Measurements from ENCODE around the gene INPP5A. TPM values are rescaled to one million over a fixed set of nuclear protein-coding genes. Genes with fewer than 3 reads are reported as not detected.

Gene INPP5A
- total RNA-seq, 3 donors from 2014 or later = 26.6 to 50.6 (median 38.7) TPM

DNA sequence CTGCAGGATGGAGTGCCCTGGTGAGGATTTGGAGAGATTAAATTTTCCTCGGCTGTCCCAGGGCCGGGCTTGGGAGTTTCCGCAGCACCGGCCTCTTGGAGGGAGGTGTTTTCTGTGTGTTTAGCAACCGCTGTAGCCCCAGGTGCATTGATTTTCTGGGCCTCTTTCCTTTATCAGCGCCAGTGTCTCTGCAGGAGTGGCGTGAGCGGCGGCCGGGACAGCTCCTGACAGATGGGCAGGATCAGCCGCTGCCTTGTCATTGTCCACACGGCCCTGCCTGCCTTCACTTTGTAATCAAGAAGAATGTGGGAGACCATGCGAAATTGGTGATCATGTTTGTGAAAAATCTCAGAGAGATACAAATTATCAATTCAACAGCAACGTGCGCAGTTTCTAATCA lies 216.0 kb downstream of the INPP5A start:
- H3K27ac ChIP-seq = no peak overlapping the region
- no peaks in the 10 kb centered on the region for H3K36me3 ChIP-seq
- intact Hi-C loops (cut with DNase I; ENCODE audit: low total_unique reads) = no loop called here
- no peaks in the 10 kb centered on the region for H3K9me3 ChIP-seq
- no peaks in the 10 kb centered on the region for H3K4me1 ChIP-seq
- H3K27me3 ChIP-seq = no peaks in the 10 kb centered on the region
- TF ChIP-seq, protein P1, sequence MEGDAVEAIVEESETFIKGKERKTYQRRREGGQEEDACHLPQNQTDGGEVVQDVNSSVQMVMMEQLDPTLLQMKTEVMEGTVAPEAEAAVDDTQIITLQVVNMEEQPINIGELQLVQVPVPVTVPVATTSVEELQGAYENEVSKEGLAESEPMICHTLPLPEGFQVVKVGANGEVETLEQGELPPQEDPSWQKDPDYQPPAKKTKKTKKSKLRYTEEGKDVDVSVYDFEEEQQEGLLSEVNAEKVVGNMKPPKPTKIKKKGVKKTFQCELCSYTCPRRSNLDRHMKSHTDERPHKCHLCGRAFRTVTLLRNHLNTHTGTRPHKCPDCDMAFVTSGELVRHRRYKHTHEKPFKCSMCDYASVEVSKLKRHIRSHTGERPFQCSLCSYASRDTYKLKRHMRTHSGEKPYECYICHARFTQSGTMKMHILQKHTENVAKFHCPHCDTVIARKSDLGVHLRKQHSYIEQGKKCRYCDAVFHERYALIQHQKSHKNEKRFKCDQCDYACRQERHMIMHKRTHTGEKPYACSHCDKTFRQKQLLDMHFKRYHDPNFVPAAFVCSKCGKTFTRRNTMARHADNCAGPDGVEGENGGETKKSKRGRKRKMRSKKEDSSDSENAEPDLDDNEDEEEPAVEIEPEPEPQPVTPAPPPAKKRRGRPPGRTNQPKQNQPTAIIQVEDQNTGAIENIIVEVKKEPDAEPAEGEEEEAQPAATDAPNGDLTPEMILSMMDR (IDR thresholded peaks at IDR 0.05) = no peak
- TF ChIP-seq POLR2AphosphoS5 (IDR thresholded peaks at IDR 0.05) (no peak), POLR2A (IDR thresholded peaks at IDR 0.05) (no peak)
- no peak for DNase-seq (ENCODE audit: low spot score in 2 of 2)
- no peak overlapping the region for H3K4me3 ChIP-seq

DNA sequence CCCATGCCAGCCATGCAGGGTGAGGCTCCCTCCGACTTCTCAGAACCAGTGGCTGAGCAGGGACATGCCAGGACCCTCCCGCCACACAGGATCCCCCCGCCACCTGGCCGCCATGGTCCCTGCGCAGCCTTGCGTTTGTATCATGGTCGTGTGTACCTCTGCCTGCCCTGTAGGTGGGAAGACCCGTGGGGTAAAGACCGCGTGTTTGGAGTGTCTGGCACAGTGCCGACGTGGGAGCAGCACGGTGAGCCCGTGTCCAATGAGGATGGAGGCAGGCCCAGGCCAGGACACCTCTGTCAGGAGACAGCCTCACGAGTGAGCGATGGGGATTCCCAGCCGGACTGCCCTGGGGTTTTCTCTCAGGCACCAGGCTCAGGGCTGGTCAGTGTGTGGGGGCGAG lies 216.5 kb downstream of the INPP5A start:
- H3K36me3 ChIP-seq = no peaks in the 10 kb centered on the region

DNA sequence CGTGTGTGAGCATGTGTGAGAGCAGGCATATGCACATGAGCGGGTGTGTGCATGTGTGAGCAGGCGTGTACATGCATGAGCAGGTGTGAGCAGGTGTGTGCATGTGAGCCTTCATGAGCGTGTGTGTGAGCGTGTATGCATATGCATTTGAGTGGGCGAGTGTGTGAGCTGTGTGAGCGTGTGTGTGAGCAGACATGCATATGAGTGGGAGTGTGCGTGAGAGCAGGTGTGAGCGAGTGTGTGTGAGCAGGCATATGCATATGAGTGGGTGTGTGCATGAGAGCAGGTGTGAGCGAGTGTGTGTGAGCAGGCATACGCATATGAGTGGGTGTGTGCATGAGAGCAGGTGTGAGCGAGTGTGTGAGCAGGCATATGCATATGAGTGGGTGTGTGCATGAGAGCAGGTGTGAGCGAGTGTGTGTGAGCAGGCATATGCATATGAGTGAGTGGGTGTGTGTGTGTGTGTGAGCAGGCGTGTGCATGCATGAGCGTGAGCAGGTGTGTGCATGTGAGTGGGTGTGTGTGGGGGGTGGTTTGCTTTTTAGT lies 217.7 kb downstream of the INPP5A start:
- intact Hi-C loops (cut with DNase I; ENCODE audit: low total_unique reads) = no loop called here
- Histone ChIP-seq H3K27me3 (no peaks in the 10 kb centered on the region), H3K4me1 (no peaks in the 10 kb centered on the region), H3K4me3 (no peak overlapping the region), H3K9me3 (no peaks in the 10 kb centered on the region), H3K27ac (no peak overlapping the region), H3K36me3 (no peaks in the 10 kb centered on the region)
- DNase-seq (ENCODE audit: low spot score in 2 of 2) = no peak
- TF ChIP-seq, protein P1 (IDR thresholded peaks at IDR 0.05) = no peak
- TF ChIP-seq POLR2AphosphoS5 (IDR thresholded peaks at IDR 0.05) (no peak), POLR2A (IDR thresholded peaks at IDR 0.05) (no peak)

More for the DNA sequence above, 216.5 kb downstream of the INPP5A start:
- Histone ChIP-seq H3K9me3 (no peaks in the 10 kb centered on the region), H3K4me1 (no peaks in the 10 kb centered on the region), H3K4me3 (no peak overlapping the region), H3K27me3 (no peaks in the 10 kb centered on the region), H3K27ac (no peak overlapping the region)
- TF ChIP-seq POLR2AphosphoS5 (IDR thresholded peaks at IDR 0.05) = no peak
- TF ChIP-seq, protein P1 (IDR thresholded peaks at IDR 0.05) = no peak
- TF ChIP-seq POLR2A (IDR thresholded peaks at IDR 0.05) = no peak
- intact Hi-C loops (cut with DNase I; ENCODE audit: low total_unique reads) = no loop called here
- no peak for DNase-seq (ENCODE audit: low spot score in 2 of 2)

DNA sequence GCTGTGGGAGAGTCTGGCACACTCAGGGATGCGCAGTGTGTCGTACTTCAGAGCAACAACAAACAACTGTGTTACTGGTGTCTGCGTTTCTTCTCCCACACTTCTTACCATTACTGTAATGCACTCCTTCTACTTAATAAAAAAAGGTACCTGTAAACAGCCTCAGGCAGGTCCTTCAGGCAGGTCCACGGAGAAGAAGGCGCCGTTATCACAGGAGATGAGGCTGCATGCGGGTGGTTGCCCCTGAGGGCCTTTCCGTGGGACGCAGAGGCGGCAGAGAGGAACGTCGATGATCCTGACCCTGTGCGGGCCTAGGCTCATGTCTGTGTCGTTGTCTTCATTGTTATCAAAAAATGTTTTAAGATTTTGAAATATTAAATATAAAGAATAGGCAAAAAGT lies 219.0 kb downstream of the INPP5A start:
- H3K36me3 ChIP-seq = no peaks in the 10 kb centered on the region
- H3K27me3 ChIP-seq = no peaks in the 10 kb centered on the region
- H3K4me3 ChIP-seq = no peak overlapping the region
- no peaks in the 10 kb centered on the region for H3K9me3 ChIP-seq
- DNase-seq (ENCODE audit: low spot score in 2 of 2) = no peak
- intact Hi-C loops (cut with DNase I; ENCODE audit: low total_unique reads) = no loop called here
- H3K27ac ChIP-seq = no peak overlapping the region
- no peaks in the 10 kb centered on the region for H3K4me1 ChIP-seq
- TF ChIP-seq, protein P1 (IDR thresholded peaks at IDR 0.05) = no peak
- TF ChIP-seq POLR2A (IDR thresholded peaks at IDR 0.05) (no peak), POLR2AphosphoS5 (IDR thresholded peaks at IDR 0.05) (no peak)

DNA sequence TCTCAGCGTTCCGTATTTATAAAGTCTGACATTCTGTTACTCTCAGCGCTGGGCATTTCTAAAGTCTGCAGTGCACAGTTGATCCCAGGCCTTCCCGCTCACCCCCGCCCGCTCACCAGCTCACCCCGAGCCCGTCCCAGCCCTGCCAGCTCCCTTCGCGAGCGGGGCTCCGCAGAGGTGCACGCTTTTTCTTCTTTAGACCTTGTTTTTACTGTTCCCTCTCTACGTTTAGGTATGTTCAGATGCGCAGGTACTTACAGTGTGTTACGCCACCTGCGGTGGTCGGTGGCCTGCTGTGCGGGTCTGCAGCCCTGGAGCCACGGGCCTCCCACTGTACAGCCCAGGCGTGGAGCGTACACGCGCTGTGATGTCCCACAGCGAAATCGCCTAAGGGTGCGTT lies 219.6 kb downstream of the INPP5A start:
- Histone ChIP-seq H3K4me1 (no peaks in the 10 kb centered on the region), H3K36me3 (no peaks in the 10 kb centered on the region), H3K4me3 (no peak overlapping the region), H3K9me3 (no peaks in the 10 kb centered on the region), H3K27ac (no peak overlapping the region), H3K27me3 (no peaks in the 10 kb centered on the region)
- no peak for DNase-seq (ENCODE audit: low spot score in 2 of 2)
- no peak for TF ChIP-seq POLR2AphosphoS5 (IDR thresholded peaks at IDR 0.05)
- TF ChIP-seq, protein P1 (IDR thresholded peaks at IDR 0.05) = no peak
- intact Hi-C loops (cut with DNase I; ENCODE audit: low total_unique reads) = no loop called here
